Panc1 (cell line): Measurements from ENCODE around the gene DHRSX.
"Not testable (repeated sequence)": the region's sequence is repeated elsewhere in the genome, so short reads cannot be mapped to it uniquely, and the experiment has no call there.

Source experiments
- CTCF ChIP-seq: fragments of 450-650 bp; IDR thresholded peaks from 2 replicates; pipeline ENCODE4 v1.5.1; 2017; ENCODE audit warnings: mild to moderate bottlenecking
- TCF7L2 ChIP-seq: IDR thresholded peaks from 2 replicates; pipeline ENCODE4 v1.6.1; 2011; ENCODE audit warnings: mild to moderate bottlenecking, low read depth, low read length, inconsistent platforms

GRCh38 chrX:2454620-2455019 is 46.2 kb downstream of the DHRSX start:
- TF ChIP-seq CTCF, TCF7L2: not testable (repeated sequence)
